ENCODE measurements around the gene DIO3.

DIO3 gene

GRCh38 chr14:101561145-101561896 lies at the start of gene DIO3:
Gene DIO3, plus strand, starts transcription at chr14:101561495.
- no peak for DNase-seq

- no peak for DNase-seq
Observed at GRCh38 chr14:101511620-101512375, 49.5 kb upstream of the DIO3 start.

GRCh38 chr14:101512376-101512695 lies 49.0 kb upstream of the DIO3 start:
- no peak for DNase-seq

- no peak for DNase-seq
Observed at GRCh38 chr14:101514136-101514535, 47.2 kb upstream of the DIO3 start.

GRCh38 chr14:101516401-101516800 lies 44.9 kb upstream of the DIO3 start:
- no peak for DNase-seq

GRCh38 chr14:101518611-101519473 lies 42.5 kb upstream of the DIO3 start:
- no peak for DNase-seq

GRCh38 chr14:101520621-101521472 lies 40.4 kb upstream of the DIO3 start:
- DNase-seq = no peak

- no peak for DNase-seq
Observed at GRCh38 chr14:101521473-101521915, 39.8 kb upstream of the DIO3 start.

- no peak for DNase-seq
Observed at GRCh38 chr14:101521978-101522377, 39.3 kb upstream of the DIO3 start.

- DNase-seq = no peak
Observed at GRCh38 chr14:101525640-101526527, 35.4 kb upstream of the DIO3 start.

GRCh38 chr14:101527987-101528386 lies 33.3 kb upstream of the DIO3 start:
- DNase-seq = no peak

GRCh38 chr14:101529079-101529478 lies 32.2 kb upstream of the DIO3 start:
- DNase-seq = no peak

GRCh38 chr14:101534198-101534597 lies 27.1 kb upstream of the DIO3 start:
- DNase-seq = no peak

- DNase-seq = no peak
Observed at GRCh38 chr14:101535232-101535631, 26.1 kb upstream of the DIO3 start.

- no peak for DNase-seq
Observed at GRCh38 chr14:101535701-101536207, 25.5 kb upstream of the DIO3 start.

GRCh38 chr14:101537286-101537685 lies 24.0 kb upstream of the DIO3 start:
- DNase-seq = no peak

- DNase-seq = no peak
Observed at GRCh38 chr14:101538878-101539277, 22.4 kb upstream of the DIO3 start.

GRCh38 chr14:101539880-101540279 lies 21.4 kb upstream of the DIO3 start:
- no peak for DNase-seq

- DNase-seq = no peak
Observed at GRCh38 chr14:101540481-101541462, 20.5 kb upstream of the DIO3 start.

- no peak for DNase-seq
Observed at GRCh38 chr14:101542391-101542790, 18.9 kb upstream of the DIO3 start.

Measured in activated effector memory CD4-positive, alpha-beta T cell treated with anti-CD3 and anti-CD28 coated beads, Interleukin-2, amount 50 U/mL, for 16 hours (primary cell).